HL-60 (cell line): ENCODE results near the gene GRIN2D.

Experiments used
- POLR2AphosphoS5 ChIP-seq: IDR thresholded peaks from 2 replicates; pipeline ENCODE4 v1.6.1; 2012; ENCODE audit warnings: low read depth
- TF ChIP-seq, protein P1 (sequence below): IDR thresholded peaks from one replicate; pipeline ENCODE4 v1.5.1; 2011; ENCODE audit warnings: low read length, control low read depth, inconsistent platforms; ENCODE audit not compliant: insufficient read depth
- TF ChIP-seq, protein P2 (sequence below): IDR thresholded peaks from 2 replicates; pipeline ENCODE4 v1.6.1; 2012; ENCODE audit warnings: low read depth; ENCODE audit not compliant: insufficient replicate concordance

DNA sequence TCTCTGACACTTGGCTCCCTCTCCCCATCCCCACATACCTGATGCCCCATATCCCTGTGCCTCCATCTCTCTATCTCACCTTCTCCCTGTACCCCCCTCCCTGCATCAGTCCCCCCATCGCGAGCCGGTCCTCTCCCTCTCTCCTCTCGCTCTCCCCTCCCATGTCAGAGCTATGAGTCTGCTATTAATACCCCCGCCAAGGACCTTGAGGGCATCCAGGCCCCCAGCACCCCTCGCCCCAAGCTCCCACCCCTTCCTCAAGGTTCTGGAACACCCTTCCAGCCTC, 1.6 kb downstream of the GRIN2D start:
- TF ChIP-seq, protein P1, sequence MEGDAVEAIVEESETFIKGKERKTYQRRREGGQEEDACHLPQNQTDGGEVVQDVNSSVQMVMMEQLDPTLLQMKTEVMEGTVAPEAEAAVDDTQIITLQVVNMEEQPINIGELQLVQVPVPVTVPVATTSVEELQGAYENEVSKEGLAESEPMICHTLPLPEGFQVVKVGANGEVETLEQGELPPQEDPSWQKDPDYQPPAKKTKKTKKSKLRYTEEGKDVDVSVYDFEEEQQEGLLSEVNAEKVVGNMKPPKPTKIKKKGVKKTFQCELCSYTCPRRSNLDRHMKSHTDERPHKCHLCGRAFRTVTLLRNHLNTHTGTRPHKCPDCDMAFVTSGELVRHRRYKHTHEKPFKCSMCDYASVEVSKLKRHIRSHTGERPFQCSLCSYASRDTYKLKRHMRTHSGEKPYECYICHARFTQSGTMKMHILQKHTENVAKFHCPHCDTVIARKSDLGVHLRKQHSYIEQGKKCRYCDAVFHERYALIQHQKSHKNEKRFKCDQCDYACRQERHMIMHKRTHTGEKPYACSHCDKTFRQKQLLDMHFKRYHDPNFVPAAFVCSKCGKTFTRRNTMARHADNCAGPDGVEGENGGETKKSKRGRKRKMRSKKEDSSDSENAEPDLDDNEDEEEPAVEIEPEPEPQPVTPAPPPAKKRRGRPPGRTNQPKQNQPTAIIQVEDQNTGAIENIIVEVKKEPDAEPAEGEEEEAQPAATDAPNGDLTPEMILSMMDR, result no peak
- TF ChIP-seq POLR2AphosphoS5, result no peak
- TF ChIP-seq, protein P2, sequence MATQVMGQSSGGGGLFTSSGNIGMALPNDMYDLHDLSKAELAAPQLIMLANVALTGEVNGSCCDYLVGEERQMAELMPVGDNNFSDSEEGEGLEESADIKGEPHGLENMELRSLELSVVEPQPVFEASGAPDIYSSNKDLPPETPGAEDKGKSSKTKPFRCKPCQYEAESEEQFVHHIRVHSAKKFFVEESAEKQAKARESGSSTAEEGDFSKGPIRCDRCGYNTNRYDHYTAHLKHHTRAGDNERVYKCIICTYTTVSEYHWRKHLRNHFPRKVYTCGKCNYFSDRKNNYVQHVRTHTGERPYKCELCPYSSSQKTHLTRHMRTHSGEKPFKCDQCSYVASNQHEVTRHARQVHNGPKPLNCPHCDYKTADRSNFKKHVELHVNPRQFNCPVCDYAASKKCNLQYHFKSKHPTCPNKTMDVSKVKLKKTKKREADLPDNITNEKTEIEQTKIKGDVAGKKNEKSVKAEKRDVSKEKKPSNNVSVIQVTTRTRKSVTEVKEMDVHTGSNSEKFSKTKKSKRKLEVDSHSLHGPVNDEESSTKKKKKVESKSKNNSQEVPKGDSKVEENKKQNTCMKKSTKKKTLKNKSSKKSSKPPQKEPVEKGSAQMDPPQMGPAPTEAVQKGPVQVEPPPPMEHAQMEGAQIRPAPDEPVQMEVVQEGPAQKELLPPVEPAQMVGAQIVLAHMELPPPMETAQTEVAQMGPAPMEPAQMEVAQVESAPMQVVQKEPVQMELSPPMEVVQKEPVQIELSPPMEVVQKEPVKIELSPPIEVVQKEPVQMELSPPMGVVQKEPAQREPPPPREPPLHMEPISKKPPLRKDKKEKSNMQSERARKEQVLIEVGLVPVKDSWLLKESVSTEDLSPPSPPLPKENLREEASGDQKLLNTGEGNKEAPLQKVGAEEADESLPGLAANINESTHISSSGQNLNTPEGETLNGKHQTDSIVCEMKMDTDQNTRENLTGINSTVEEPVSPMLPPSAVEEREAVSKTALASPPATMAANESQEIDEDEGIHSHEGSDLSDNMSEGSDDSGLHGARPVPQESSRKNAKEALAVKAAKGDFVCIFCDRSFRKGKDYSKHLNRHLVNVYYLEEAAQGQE, result no peak
